Measurements from ENCODE around the gene MAPK8IP3.

- TF ChIP-seq ZNF274 (IDR thresholded peaks at IDR 0.05; ENCODE audit: low read depth, low read length) (no peak), YY1 (IDR thresholded peaks at IDR 0.05; ENCODE audit: insufficient read depth, insufficient read length) (no peak)
These were observed 34.2 kb downstream of the MAPK8IP3 start for GRCh38 chr16:1740234-1740633.
